GM18870 (cell line): Measurements from ENCODE around the gene CAPS2.
A peak's percentile ranks its signal among the peaks of the same experiment; 100 is the strongest.

Experiments used
- ATAC-seq: cut with Tn5 transposase; IDR thresholded peaks from one replicate; pipeline ENCODE4 v1.9.1; 2021; ENCODE audit warnings: moderate library complexity; ENCODE audit not compliant: unreplicated experiment

Gene CAPS2

GRCh38 chr12:75305412-75306332, 24.5 kb downstream of the CAPS2 start:
- no peak for ATAC-seq

- no peak for ATAC-seq
Measured at GRCh38 chr12:75302781-75303180, 27.3 kb downstream of the CAPS2 start.

- no peak for ATAC-seq
Measured at GRCh38 chr12:75302225-75302624, 27.9 kb downstream of the CAPS2 start.

- ATAC-seq = no peak
Measured at GRCh38 chr12:75294797-75295196, 35.3 kb downstream of the CAPS2 start.

GRCh38 chr12:75294336-75294735, 35.8 kb downstream of the CAPS2 start:
- no peak for ATAC-seq

- no peak for ATAC-seq
Measured at GRCh38 chr12:75291014-75291413, 39.1 kb downstream of the CAPS2 start.

- no peak for ATAC-seq
Measured at GRCh38 chr12:75289753-75290152, 40.4 kb downstream of the CAPS2 start.

- ATAC-seq = no peak
Measured at GRCh38 chr12:75288860-75289259, 41.3 kb downstream of the CAPS2 start.

GRCh38 chr12:75275702-75276101, 54.4 kb downstream of the CAPS2 start:
- no peak for ATAC-seq

- ATAC-seq = no peak
Measured at GRCh38 chr12:75271576-75271975, 58.5 kb downstream of the CAPS2 start.

GRCh38 chr12:75270157-75270556, 60.0 kb downstream of the CAPS2 start:
- peak; percentile 61 for ATAC-seq

GRCh38 chr12:75269209-75269608, 60.9 kb downstream of the CAPS2 start:
- ATAC-seq = peak; percentile 51

GRCh38 chr12:75260316-75260715, 69.8 kb downstream of the CAPS2 start:
- ATAC-seq = no peak

- no peak for ATAC-seq
Measured at GRCh38 chr12:75259143-75259542, 71.0 kb downstream of the CAPS2 start.

- no peak for ATAC-seq
Measured at GRCh38 chr12:75257510-75257909, 72.6 kb downstream of the CAPS2 start.

GRCh38 chr12:75245108-75245507, 85.0 kb downstream of the CAPS2 start:
- ATAC-seq = no peak

GRCh38 chr12:75239987-75240386, 90.1 kb downstream of the CAPS2 start:
- peak; percentile 68 for ATAC-seq

GRCh38 chr12:75236206-75236605, 93.9 kb downstream of the CAPS2 start:
- no peak for ATAC-seq

- ATAC-seq = no peak
Measured at GRCh38 chr12:75227132-75227531, 103.0 kb downstream of the CAPS2 start.
